Measurements from ENCODE around the gene NELFB. TPM values are rescaled to one million over a fixed set of nuclear protein-coding genes. Genes with fewer than 3 reads are reported as not detected.

NELFB gene
- total RNA-seq, 2 experiments from 2014 or later: 62.6 to 74.8 TPM

DNA sequence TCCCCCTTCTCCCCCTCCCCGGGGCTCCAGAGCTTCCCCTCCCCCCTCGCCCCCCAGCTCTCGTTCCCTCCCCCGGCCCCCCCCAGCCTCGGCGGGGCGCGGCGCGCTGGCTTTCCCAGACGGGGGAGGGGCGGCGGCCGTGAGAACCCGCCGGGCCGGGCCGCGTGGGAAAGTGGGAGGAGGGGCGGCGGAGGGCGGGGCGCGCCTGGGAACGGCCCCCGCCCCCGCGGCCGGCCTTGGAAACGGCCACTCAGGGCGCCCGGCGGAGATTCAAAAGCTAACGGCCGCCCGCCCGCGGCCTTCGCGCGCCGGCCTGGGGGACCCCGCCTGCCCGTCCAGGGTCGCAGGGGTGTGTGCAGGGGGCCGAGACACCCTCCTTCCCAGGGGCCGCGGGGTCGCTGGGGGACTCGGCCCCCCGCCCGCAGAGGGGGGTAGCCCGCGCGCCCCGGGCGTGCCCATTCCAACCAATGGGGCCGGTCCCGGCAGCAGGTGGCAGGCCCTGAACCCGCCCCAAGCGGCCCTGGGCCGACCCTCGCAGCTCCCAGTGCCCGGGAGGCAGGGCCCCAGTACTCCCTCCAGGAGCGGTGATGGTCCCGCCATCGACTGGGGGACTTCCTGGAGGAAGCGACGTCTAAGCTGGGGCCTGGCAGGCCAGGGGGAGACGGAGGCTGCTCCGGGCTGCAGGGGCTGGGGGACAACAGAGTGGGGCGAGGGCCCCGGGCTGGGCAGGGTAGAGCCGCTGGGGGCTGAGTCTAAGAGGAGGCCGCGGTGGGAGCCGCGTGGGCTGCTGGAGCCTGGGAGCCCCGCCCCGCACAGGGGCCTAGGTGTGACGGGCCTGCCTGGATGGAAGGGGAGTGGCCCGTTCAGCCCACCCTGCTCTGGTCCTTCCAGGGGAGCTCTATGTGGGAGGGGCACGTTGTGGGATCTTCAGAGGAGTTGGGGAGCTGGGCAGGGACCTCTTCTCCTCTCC is 61.2 kb downstream of the NELFB start:
- Histone ChIP-seq H3K36me3 (ENCODE audit: insufficient read depth, low read length) (no peaks in the 10 kb centered on the region), H3K9me3 (ENCODE audit: low read length) (no peaks in the 10 kb centered on the region), H3K4me2 (ENCODE audit: low read length) (peak overlapping the region; percentile 54), H3K4me3 (ENCODE audit: low read depth, low read length, poor library complexity, severe bottlenecking) (peak overlapping the region; percentile 51), H3K9me2 (ENCODE audit: insufficient read depth, low read length) (no peaks in the 10 kb centered on the region), H4K20me1 (ENCODE audit: insufficient read depth, low read length) (no peaks in the 10 kb centered on the region), H2AFZ (ENCODE audit: low read length) (peak overlapping the region; percentile 81), H3K79me2 (ENCODE audit: insufficient read depth, low read depth, low read length) (no peaks in the 10 kb centered on the region), H3K27ac (ENCODE audit: low read depth, low read length, poor library complexity, severe bottlenecking) (no peak overlapping the region), H3K4me1 (ENCODE audit: insufficient read depth, low read length, poor library complexity, severe bottlenecking) (peaks cover 41% of the 10 kb centered on the region)
- BruUV-seq (replicated peaks): no TSS peak
- ChIA-PET POLR2A (no interaction called here), CTCF (ENCODE audit: unreplicated experiment) (no interaction called here)
- peak; percentile 41 for DNase-seq (ENCODE audit: low spot score)
- intact Hi-C loops (cut with micrococcal nuclease; ENCODE audit: unreplicated experiment): no loop called here
- no peak for TF ChIP-seq CTCF (conservative IDR thresholded peaks at IDR 0.05; ENCODE audit: low read length)
- TF ChIP-seq EZH2phosphoT487 (IDR thresholded peaks at IDR 0.05; ENCODE audit: borderline replicate concordance, low read depth, low read length): no peak

GRCh38 chr9:137317021-137317717 is 62.0 kb downstream of the NELFB start:
- Histone ChIP-seq H3K36me3 (ENCODE audit: insufficient read depth, low read length) (no peaks in the 10 kb centered on the region), H3K79me2 (ENCODE audit: insufficient read depth, low read depth, low read length) (no peaks in the 10 kb centered on the region), H3K27ac (ENCODE audit: low read depth, low read length, poor library complexity, severe bottlenecking) (no peak overlapping the region), H3K9me3 (ENCODE audit: low read length) (no peaks in the 10 kb centered on the region), H2AFZ (ENCODE audit: low read length) (no peak overlapping the region), H3K4me3 (ENCODE audit: low read depth, low read length, poor library complexity, severe bottlenecking) (no peak overlapping the region), H4K20me1 (ENCODE audit: insufficient read depth, low read length) (no peaks in the 10 kb centered on the region), H3K4me1 (ENCODE audit: insufficient read depth, low read length, poor library complexity, severe bottlenecking) (peaks cover 41% of the 10 kb centered on the region), H3K9me2 (ENCODE audit: insufficient read depth, low read length) (no peaks in the 10 kb centered on the region), H3K4me2 (ENCODE audit: low read length) (no peak overlapping the region)
- no peak for TF ChIP-seq CTCF (conservative IDR thresholded peaks at IDR 0.05; ENCODE audit: low read length)
- TF ChIP-seq EZH2phosphoT487 (IDR thresholded peaks at IDR 0.05; ENCODE audit: borderline replicate concordance, low read depth, low read length): no peak
- DNase-seq (ENCODE audit: low spot score): no peak
- ChIA-PET CTCF (ENCODE audit: unreplicated experiment) (no interaction called here), POLR2A (no interaction called here)
- intact Hi-C loops (cut with micrococcal nuclease; ENCODE audit: unreplicated experiment): no loop called here
- BruUV-seq (replicated peaks): no TSS peak
